Measurements from ENCODE around the gene CMC1. TPM values are rescaled to one million over a fixed set of nuclear protein-coding genes. Genes with fewer than 3 reads are reported as not detected.
"Not testable (repeated sequence)": the region's sequence is repeated elsewhere in the genome, so short reads cannot be mapped to it uniquely, and the experiment has no call there.

CMC1 gene
- 10 to 100 TPM; 27.5 to 32.0 (median 29.4) TPM for polyA plus RNA-seq (ENCODE audit: insufficient read length in 4 of 4)

GRCh38 chr3:28241221-28242160 is at the start of gene CMC1:
TSS of gene CMC1 (plus strand) at chr3:28241619. CDS start at chr3:28241794, 175 bp downstream.
- peak; percentile 79 to 95 (median 90) for DNase-seq (ENCODE audit: low read depth in 4 of 4, low spot score in 2 of 4)

- DNase-seq (ENCODE audit: low read depth in 4 of 4, low spot score in 2 of 4) = no peak
These were observed 43.3 kb upstream of the CMC1 start for GRCh38 chr3:28198161-28198560.

DNA sequence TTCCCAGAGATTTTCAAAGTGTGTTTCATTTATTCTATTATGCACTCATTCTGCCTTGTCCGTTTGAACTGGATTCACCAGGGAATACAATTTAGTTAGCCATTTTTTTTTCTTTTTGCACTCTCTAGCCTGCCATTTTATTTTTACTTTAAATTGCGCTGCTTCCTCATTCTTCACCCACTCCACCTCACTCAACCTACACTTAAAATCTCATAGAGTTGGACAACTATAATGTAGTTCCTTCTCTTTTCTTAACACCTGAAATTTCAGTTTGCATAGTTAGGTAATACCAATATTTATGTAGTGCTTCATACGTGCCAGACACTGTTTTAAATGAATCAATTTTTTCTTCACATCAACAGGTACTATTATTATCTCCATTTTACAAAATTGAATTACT is 42.4 kb upstream of the CMC1 start:
- DNase-seq (ENCODE audit: low read depth in 4 of 4, low spot score in 2 of 4) = no peak

GRCh38 chr3:28199643-28200042 is 41.8 kb upstream of the CMC1 start:
- not testable (repeated sequence) for DNase-seq (ENCODE audit: low read depth in 4 of 4, low spot score in 2 of 4)

GRCh38 chr3:28200366-28200848 is 41.0 kb upstream of the CMC1 start:
- DNase-seq (ENCODE audit: low read depth in 4 of 4, low spot score in 2 of 4) = not testable (repeated sequence)

- no peak for DNase-seq (ENCODE audit: low read depth in 4 of 4, low spot score in 2 of 4)
These were observed 34.9 kb upstream of the CMC1 start for GRCh38 chr3:28206479-28206878.

DNA sequence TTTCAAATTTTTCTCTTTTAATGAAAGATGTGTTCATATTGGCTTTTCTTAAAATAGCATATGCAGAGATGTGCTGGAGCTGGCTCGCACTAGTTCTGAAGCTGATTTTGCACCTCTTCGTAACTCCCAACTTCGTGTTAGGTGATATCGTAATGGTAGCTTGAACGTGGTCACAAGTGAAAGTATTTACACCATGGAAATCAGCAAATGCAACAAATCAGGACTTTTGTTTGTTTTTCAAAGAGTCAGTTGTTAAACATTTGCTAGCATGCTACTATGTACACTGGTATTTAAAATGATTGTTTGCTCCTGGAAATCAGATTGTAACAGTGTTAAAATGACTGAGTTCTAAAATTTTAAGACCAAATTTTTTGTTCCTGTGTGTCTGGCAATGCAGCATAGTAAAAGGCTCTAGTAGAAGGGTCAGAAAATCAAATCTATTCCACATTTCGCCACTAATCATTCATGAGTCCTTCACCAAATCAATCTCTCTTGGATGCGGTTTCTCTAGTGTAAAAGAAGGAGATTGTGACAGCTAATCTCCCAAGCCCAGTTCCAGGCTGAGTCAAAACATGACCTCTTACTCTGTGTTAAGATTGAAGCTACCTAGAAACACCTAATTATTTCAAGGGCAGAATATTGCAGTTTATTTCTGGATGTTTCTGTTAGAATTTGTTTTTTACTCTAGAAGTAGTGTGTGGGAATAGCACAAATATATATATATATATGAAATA is 34.3 kb upstream of the CMC1 start:
- DNase-seq (ENCODE audit: low read depth in 4 of 4, low spot score in 2 of 4) = no peak

DNA sequence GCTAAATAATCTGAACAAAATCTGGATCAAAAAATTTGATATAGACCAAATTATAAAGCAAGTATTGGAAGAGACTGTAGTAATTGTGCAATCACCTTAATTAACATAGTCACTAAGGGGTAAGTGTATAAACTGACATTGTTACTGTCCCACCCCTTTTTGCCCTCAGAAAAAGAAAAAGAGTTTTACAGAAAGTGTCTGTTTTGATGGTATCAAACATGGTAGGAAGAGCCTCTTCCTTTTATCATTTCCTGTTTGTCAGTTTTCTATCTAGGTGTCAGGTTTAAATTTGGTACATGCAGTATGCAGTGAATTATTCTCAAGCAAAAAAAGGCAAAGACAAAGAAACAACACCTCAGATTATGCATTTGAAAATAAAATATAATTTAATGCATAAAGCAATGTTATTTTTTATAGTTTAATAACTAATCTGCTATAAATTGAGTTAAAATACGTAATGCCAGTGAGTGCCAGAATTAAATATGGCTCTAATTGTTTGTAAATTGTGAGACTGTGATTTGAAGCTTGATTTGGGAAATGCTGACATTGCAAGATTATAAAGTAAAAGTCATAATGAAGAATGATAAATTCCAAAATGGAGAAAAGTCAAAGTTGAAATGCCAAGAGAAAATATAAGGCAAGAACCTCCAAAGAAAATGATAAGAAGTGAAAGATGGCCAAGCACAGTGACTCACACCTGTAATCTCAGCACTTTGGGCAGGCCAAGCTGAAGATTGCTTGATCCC is 30.3 kb upstream of the CMC1 start:
- DNase-seq (ENCODE audit: low read depth in 4 of 4, low spot score in 2 of 4) = no peak

DNA sequence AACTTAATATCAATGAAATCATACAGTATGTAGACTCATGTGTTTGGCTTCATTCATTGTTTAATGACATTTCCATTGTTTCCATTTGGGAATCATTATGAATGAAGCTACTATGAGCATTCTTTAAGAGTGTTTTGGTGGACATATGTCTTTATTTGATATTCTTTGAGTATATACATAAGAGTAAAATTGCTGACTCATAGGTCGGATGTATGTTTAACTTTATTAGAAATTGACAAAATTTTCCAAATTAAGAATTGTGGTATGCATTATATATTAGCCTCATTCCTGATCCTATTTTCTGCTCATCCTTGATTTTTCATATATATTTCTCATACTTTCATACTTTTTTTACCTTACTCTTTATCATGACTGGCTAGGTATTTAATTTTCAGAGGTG is 28.7 kb upstream of the CMC1 start:
- DNase-seq (ENCODE audit: low read depth in 4 of 4, low spot score in 2 of 4) = no peak

DNA sequence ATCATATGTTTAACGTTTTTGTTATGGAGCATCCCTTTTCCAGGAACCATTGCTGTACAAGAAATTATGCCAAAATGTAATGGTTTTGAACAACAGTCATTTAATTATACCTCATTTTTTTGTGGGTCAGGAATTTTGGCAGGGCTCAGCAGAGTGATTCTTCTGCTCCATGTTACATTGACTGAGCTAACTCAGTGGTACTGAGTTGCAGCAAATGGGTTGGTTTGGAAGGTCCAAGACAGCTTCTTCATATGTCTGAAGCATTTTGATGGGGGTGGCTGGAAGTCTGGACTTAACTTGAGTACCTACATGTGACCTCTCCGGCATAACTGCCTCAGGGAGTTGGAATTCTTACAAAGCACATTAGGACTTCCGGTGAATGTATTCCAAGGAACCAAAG is 26.0 kb upstream of the CMC1 start:
- DNase-seq (ENCODE audit: low read depth in 4 of 4, low spot score in 2 of 4) = no peak

GRCh38 chr3:28218071-28218916 is 23.1 kb upstream of the CMC1 start:
- DNase-seq (ENCODE audit: low read depth in 4 of 4, low spot score in 2 of 4) = no peak

GRCh38 chr3:28218917-28219198 is 22.6 kb upstream of the CMC1 start:
- no peak for DNase-seq (ENCODE audit: low read depth in 4 of 4, low spot score in 2 of 4)

DNA sequence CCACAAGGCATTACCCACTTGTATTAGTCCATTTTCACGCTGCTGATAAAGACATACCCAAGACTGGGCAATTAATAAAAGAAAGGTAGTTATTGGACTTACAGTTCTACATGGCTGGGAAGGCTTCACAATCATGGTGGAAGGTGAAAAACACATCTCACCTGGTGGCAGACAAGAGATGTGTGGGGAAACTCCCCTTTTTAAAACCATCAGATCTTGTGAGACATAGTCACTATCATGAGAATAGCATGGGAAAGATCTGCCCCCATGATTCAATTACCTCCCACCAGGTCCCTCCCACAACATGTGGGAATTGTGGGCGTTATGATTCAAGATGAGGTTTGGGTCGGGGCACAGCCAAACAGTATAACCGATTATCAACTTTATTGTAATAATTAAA is 17.0 kb upstream of the CMC1 start:
- no peak for DNase-seq (ENCODE audit: low read depth in 4 of 4, low spot score in 2 of 4)

- DNase-seq (ENCODE audit: low read depth in 4 of 4, low spot score in 2 of 4) = no peak
These were observed 15.4 kb upstream of the CMC1 start for GRCh38 chr3:28226020-28226419.

DNA sequence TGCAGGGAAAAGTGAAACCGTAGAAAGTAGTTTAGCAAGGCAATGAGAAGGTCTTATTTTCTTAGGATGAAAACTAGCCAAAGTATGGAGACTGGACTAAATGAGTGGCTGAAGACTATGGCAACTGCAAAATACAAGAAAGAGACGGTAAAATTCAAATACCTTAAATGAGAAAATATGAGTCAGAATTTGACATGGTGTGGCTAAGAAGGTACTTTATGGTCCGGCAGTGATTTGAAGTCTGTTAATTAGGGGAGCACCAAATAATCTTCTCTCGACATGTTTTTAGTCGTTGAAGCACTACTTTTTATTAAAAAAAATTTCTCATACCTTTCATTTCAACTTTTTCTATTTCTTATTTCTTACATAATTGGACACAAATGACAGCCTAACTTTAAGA is 12.8 kb upstream of the CMC1 start:
- no peak for DNase-seq (ENCODE audit: low read depth in 4 of 4, low spot score in 2 of 4)

DNA sequence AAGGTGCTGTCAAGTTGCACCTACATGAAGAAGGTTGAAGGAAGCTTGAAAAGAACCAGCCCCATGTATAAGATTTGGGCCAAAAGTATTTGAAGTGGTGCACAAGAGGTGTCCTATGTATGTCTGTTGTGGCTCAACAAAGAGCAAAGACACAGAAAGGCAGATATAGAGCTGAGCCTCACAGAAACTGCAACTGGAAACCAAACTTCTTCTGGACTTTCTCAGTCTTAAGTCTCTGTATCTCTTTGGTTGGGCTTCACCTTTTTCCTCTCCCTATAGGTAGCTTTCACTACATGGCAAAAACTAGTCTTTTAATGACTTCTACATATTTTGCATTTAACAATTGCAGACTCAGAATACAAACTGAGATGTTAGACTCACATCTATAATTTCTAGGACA is 8.8 kb upstream of the CMC1 start:
- no peak for DNase-seq (ENCODE audit: low read depth in 4 of 4, low spot score in 2 of 4)

GRCh38 chr3:28234454-28234853 is 7.0 kb upstream of the CMC1 start:
- DNase-seq (ENCODE audit: low read depth in 4 of 4, low spot score in 2 of 4) = no peak

DNA sequence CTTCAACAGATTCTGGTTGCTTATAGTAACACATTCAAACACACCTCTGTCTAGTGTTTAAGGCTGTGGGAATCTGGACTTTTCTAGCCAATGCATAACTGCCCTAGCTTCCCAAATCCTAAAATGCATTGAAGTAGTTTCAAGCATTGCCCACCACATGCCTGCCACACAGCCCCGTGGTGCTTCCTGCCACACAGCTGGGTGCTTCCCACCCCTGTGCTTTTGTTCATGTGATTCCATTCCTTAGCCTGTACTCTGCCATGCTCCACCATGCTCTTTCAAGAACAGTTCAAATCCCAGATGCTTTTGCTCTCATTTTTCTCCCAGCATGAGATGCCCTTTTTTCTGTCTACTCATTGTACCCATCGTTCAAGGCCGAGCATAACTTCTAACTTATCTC is 2.3 kb upstream of the CMC1 start:
- DNase-seq (ENCODE audit: low read depth in 4 of 4, low spot score in 2 of 4) = no peak

- peak in 1 of 4 donors; percentile 3 for DNase-seq (ENCODE audit: low read depth in 4 of 4, low spot score in 2 of 4)
These were observed 978 bp upstream of the CMC1 start for GRCh38 chr3:28240441-28240840.

- DNase-seq (ENCODE audit: low read depth in 4 of 4, low spot score in 2 of 4) = no peak
These were observed 1.1 kb downstream of the CMC1 start for GRCh38 chr3:28242519-28242918.

Data from left renal cortex interstitium (tissue), 4 donors.